Erythroblast (primary cell): Measurements from ENCODE around the gene ZNF385B.

Experiments used
- GATA1 ChIP-seq: IDR thresholded peaks from 2 replicates; pipeline ENCODE4 v1.6.1; 2011; ENCODE audit warnings: low read depth, mild to moderate bottlenecking, control low read depth, low read length, moderate library complexity
- POLR2A ChIP-seq: IDR thresholded peaks from 2 replicates; pipeline ENCODE4 v1.6.1; 2011; ENCODE audit warnings: mild to moderate bottlenecking, low read length

DNA sequence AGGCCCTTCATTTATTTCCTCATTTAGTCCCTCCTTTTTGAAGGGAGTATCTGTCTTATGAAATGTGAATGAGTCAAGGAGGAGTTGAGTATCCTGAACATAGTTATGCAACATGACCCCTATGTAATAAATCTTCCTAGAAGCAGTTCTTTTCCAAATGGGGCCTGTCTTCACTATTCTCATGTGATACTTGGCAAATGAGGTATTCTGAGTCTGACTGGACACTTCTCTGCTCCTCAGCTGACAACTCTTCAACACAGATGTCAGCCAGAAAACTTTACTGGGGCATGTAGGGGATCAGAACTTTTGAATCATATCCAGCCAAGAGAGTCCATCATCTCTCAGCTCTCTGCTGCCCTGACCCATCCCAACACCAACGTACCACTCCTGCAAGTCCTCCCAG, 291.6 kb downstream of the ZNF385B start:
- TF ChIP-seq POLR2A, result no peak
- no peak for TF ChIP-seq GATA1
